Smooth muscle cell (in vitro differentiated cells): ENCODE data around the gene ASPSCR1. TPM values are rescaled to one million over a fixed set of nuclear protein-coding genes. Genes with fewer than 3 reads are reported as not detected.

Experiments
- DNase-seq: peaks from one replicate; lab custom pipeline; 2025; ENCODE audit not compliant: unreplicated experiment; lab: John Stamatoyannopoulos, UW
- H2AFZ ChIP-seq: fragments of 200-600 bp; sonication (generic); 2 replicates; pipeline ENCODE4 v1.6.0; 2016; ENCODE audit warnings: antibody characterized with exemption, low read depth, mild to moderate bottlenecking
- H3F3A ChIP-seq: fragments of 200-600 bp; sonication (generic); 2 replicates; pipeline ENCODE4 v1.6.0; 2017; ENCODE audit warnings: antibody characterized with exemption, low read depth
- H3K27ac ChIP-seq: fragments of 200-600 bp; sonication (generic); 2 replicates; pipeline ENCODE4 v1.5.1; 2016; ENCODE audit warnings: low read depth, mild to moderate bottlenecking
- H3K27me3 ChIP-seq: fragments of 200-600 bp; sonication (generic); 2 replicates; pipeline ENCODE4 v1.6.1; 2016; ENCODE audit warnings: low read depth, mild to moderate bottlenecking
- H3K36me3 ChIP-seq: fragments of 200-600 bp; sonication (generic); 2 replicates; pipeline ENCODE4 v1.5.1; 2016; ENCODE audit warnings: low read depth
- H3K4me1 ChIP-seq: fragments of 200-600 bp; sonication (generic); 2 replicates; pipeline ENCODE4 v1.5.1; 2016; ENCODE audit warnings: low read depth
- H3K4me2 ChIP-seq: fragments of 200-600 bp; sonication (generic); 2 replicates; pipeline ENCODE4 v1.6.0; 2016; ENCODE audit warnings: mild to moderate bottlenecking
- H3K4me3 ChIP-seq: fragments of 200-600 bp; sonication (generic); 2 replicates; pipeline ENCODE4 v1.5.1; 2016; ENCODE audit warnings: mild to moderate bottlenecking
- H3K79me2 ChIP-seq: fragments of 200-600 bp; sonication (generic); 2 replicates; pipeline ENCODE4 v1.6.0; 2016; ENCODE audit warnings: low read depth, mild to moderate bottlenecking
- H3K9ac ChIP-seq: fragments of 200-600 bp; sonication (generic); 2 replicates; pipeline ENCODE4 v1.6.0; 2016; ENCODE audit warnings: low read depth
- H3K9me3 ChIP-seq: fragments of 200-600 bp; sonication (generic); replicated peaks from 2 replicates; pipeline ENCODE4 v1.5.1; 2016; ENCODE audit warnings: low read depth
- H4K20me1 ChIP-seq: fragments of 200-600 bp; sonication (generic); 2 replicates; pipeline ENCODE4 v1.6.0; 2016; ENCODE audit warnings: low read depth
- WGBS: methylation state at CpG from one replicate; pipeline ENCODE4 v1.1.7; 2016; ENCODE audit warnings: low lambda C conversion rate; 5-methylcytosine and 5-hydroxymethylcytosine counted together
- polyA plus RNA-seq: library from polyadenylated mRNA; unstranded; fragments of >200 nt; fragmentation: Nextera tagmentation; extraction: Ambion mirVana; gene quantifications from 2 replicates; pipeline ENCODE4 v1.2.1, GENCODE V29; 2016
- total RNA-seq: library from RNA; depleted of rRNA; stranded (reverse); fragments of >200 nt; gene quantifications from 2 replicates; pipeline ENCODE4 v1.2.3, GENCODE V29; 2014
- TF ChIP-seq, protein P1 (sequence below): fragments of 200-600 bp; sonication (generic); IDR thresholded peaks from 2 replicates; pipeline ENCODE4 v1.5.1; 2017; ENCODE audit warnings: borderline replicate concordance, mild to moderate bottlenecking, antibody characterized with exemption; ENCODE audit not compliant: insufficient read depth, poor library complexity, severe bottlenecking

Gene ASPSCR1
- total and polyA plus RNA-seq, 2 experiments from 2014 or later = 28.4 to 44.0 TPM

DNA sequence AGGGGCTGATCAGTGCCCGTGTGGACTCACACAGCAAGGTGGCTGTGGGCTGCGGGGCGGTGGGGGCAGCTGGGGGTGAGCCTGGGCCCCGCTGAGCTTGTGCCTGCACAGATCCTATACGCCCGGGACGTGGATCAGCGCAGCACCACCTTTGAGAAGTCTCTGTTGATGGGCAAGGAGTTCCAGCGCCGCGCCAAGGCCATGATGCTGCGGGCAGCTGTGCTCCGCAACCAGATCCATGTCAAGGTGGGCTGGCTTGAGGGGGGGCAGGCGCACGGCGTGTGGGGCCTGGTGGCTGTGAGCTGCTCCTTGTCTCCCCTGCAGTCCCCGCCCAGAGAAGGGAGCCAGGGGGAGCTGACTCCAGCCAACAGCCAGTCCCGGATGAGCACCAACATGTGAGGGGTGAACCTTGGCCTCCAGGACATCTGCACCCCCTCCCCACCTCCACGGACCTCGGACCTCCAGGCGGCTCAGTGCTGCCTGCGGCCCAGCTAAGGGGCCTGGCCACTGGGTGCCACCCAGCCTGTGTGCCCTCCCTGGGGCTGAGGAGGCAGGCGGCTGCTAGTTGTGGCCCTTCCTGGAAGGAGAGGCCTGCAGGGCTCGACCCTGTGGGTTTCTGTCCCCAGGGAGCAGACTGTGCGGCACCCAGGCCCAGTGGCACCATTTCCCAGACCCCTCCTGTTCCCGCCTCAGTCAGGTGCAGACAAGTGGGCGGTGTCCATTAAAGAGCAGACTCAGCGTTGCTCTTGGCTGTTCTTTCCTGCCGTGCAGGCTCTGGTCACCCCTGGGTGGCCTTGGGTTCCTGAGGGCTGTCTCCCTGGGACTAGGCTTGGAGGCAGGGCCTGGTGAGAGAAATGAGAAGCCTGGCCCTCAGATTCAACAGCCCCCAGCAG lies 79.5 kb downstream of the ASPSCR1 start:
- H3K4me2 ChIP-seq = no peak overlapping the region
- no peak overlapping the region for H3K9ac ChIP-seq
- H3K79me2 ChIP-seq = peaks cover 17% of the 10 kb centered on the region
- no peak overlapping the region for H3K4me3 ChIP-seq
- WGBS = 97% methylated on average over 27 of the region's 29 CpGs
- no peaks in the 10 kb centered on the region for H3K9me3 ChIP-seq
- peaks cover 7% of the 10 kb centered on the region for H4K20me1 ChIP-seq
- no peak overlapping the region for H3K27ac ChIP-seq
- DNase-seq = no peak
- TF ChIP-seq, protein P1, sequence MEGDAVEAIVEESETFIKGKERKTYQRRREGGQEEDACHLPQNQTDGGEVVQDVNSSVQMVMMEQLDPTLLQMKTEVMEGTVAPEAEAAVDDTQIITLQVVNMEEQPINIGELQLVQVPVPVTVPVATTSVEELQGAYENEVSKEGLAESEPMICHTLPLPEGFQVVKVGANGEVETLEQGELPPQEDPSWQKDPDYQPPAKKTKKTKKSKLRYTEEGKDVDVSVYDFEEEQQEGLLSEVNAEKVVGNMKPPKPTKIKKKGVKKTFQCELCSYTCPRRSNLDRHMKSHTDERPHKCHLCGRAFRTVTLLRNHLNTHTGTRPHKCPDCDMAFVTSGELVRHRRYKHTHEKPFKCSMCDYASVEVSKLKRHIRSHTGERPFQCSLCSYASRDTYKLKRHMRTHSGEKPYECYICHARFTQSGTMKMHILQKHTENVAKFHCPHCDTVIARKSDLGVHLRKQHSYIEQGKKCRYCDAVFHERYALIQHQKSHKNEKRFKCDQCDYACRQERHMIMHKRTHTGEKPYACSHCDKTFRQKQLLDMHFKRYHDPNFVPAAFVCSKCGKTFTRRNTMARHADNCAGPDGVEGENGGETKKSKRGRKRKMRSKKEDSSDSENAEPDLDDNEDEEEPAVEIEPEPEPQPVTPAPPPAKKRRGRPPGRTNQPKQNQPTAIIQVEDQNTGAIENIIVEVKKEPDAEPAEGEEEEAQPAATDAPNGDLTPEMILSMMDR = no peak
- peaks cover 9% of the 10 kb centered on the region for H3K4me1 ChIP-seq
- no peak overlapping the region for H2AFZ ChIP-seq
- H3F3A ChIP-seq = no peaks in the 10 kb centered on the region
- no peaks in the 10 kb centered on the region for H3K27me3 ChIP-seq
- H3K36me3 ChIP-seq = no peaks in the 10 kb centered on the region

DNA sequence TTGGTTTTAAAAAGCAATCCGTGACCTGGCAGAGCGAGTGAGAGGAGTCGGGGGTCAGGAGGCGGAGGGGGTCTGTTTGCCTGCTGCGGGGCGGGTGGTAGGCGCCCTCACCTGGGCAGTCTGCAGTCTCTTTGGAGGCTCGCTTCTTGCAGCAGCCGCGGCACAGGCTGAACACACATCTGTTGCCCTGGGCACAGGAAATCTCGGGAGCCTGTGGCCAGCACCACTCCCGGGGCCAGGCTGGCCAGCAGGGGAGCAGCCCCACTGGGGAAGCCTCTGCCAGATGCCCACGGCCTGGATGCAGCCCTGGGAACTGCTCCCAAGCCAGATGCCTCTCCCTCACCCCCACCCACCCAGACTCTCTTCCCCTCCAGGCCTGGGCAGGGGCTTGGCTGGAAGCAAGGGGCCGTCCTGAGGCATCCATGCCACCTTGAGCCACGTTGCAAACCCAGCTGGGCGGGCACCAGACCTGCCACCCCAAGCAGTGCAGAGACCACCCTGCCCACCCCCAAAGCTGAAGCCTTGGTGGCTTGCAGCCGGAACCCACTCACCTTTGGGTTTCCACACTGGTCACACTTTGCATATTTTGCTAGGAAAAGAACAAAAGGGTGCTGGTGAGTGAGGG lies 80.9 kb downstream of the ASPSCR1 start:
- WGBS = 90% methylated on average over 13 of the region's 17 CpGs

DNA sequence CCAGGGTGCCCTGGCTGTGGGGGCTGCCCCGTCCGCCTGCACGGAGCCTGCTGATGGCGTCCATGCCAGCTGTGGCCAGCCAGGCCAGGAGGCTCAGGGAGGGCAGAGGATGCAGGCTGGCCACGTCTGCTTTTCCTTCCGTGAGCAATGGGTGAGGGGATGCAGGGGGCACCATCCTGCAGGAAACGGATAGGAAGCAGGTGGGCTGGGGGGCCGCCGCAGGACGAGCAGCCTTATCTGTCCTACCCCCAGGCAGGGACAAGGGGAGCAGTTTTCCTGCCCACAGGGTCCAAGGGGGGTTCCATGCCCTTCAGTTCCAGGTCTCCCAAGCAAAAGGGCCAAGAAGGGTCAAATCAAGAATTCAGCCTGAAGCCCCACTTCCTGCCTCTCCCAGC lies 81.4 kb downstream of the ASPSCR1 start:
- 92% methylated on average over 9 of the region's 10 CpGs for WGBS

More for the DNA sequence above, 80.9 kb downstream of the ASPSCR1 start:
- no peak overlapping the region for H3K4me2 ChIP-seq
- H2AFZ ChIP-seq = no peak overlapping the region
- TF ChIP-seq, protein P1 = no peak
- no peaks in the 10 kb centered on the region for H4K20me1 ChIP-seq
- no peaks in the 10 kb centered on the region for H3K36me3 ChIP-seq
- peaks cover 3% of the 10 kb centered on the region for H3K79me2 ChIP-seq
- no peak overlapping the region for H3K27ac ChIP-seq
- H3K27me3 ChIP-seq = no peaks in the 10 kb centered on the region
- H3K4me1 ChIP-seq = no peaks in the 10 kb centered on the region
- H3K9me3 ChIP-seq = no peaks in the 10 kb centered on the region
- no peak for DNase-seq
- no peak overlapping the region for H3K9ac ChIP-seq
- no peak overlapping the region for H3K4me3 ChIP-seq
- H3F3A ChIP-seq = no peaks in the 10 kb centered on the region

More for the DNA sequence above, 81.4 kb downstream of the ASPSCR1 start:
- Histone ChIP-seq H3K79me2 (peaks cover under 1% of the 10 kb centered on the region), H3K9me3 (no peaks in the 10 kb centered on the region), H3K27ac (no peak overlapping the region), H3F3A (no peaks in the 10 kb centered on the region), H3K27me3 (no peaks in the 10 kb centered on the region), H3K4me1 (no peaks in the 10 kb centered on the region), H2AFZ (no peak overlapping the region), H3K36me3 (no peaks in the 10 kb centered on the region), H3K4me2 (no peak overlapping the region), H4K20me1 (no peaks in the 10 kb centered on the region), H3K9ac (no peak overlapping the region), H3K4me3 (no peak overlapping the region)
- TF ChIP-seq, protein P1 = no peak
- no peak for DNase-seq
